Heart left ventricle (tissue), 13 donors: ENCODE measurements around the gene ERO1A.

Source experiments
- POLR2A ChIP-seq, 2 donors: fragments of 450-650 bp; IDR thresholded peaks; one replicate each; pipeline ENCODE4 v1.6.1; 2017; ENCODE audit warnings: antibody characterized with exemption in 2 of 2, mild to moderate bottlenecking in 2 of 2, moderate library complexity in 2 of 2
- TF ChIP-seq, protein P1 (sequence below), 12 donors: fragments of 200-600 bp; sonication (generic) in 4 of 12; IDR thresholded peaks; one replicate each; pipeline versions ENCODE4 v1.5.0 to v1.8.0; 2018 to 2022; ENCODE audit warnings: antibody characterized with exemption in 12 of 12, mild to moderate bottlenecking in 5 of 12
- donor health status: ischemic (EF 13 %, LVEDD 7.1; RV severe dilation, severe dysfunction).
- donor health status: DM: no; HTN: yes; CAD: no.
- donor health status: DM: no; HTN: no; CAD: no.
- donor health status: ischemic (EF 25% LVEDD 6.9; RV normal size, moderate dysfunction).
- donor health status: ischemic (EF 25% LVEDD 5.7; RV mildly dilated, moderate dysfunction).
- donor health status: ischemic (EF 35%, LVEDD 5.7; RV mildly dilated, moderate dysfunction).
- donor health status: nonischemic (EF 11% LVEDD 7.7; RV severe dilation, severe dysfunction).
- donor health status: DM: yes; HTN: yes; CAD: no.
- donor health status: PGD.
- donor health status: ischemic (EF 29% LVEDD 5.4; RV normal size, mild dysfunction).
- donor health status: nonischemic (EF 23%, LVEDD 6.1; RV moderate dilation, normal function).

DNA sequence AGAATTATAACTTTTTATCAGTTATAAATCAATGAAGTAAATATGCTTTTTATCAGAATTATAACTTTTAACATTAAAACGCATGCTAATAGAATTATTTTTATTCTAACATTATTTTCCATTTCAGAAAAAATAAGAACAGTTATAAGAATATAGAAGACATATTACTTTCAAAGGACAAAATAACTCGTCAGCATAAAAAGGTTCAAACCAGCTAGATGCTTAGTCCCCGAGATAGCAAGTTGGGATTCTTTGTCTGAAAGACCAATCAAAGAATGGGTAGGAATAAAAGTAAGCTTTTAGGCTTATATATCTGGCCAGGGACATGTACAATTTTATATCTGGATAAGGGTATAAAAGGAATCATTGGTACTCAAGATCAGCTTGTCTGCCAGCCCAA, 76.8 kb downstream of the ERO1A start:
- TF ChIP-seq, protein P1, sequence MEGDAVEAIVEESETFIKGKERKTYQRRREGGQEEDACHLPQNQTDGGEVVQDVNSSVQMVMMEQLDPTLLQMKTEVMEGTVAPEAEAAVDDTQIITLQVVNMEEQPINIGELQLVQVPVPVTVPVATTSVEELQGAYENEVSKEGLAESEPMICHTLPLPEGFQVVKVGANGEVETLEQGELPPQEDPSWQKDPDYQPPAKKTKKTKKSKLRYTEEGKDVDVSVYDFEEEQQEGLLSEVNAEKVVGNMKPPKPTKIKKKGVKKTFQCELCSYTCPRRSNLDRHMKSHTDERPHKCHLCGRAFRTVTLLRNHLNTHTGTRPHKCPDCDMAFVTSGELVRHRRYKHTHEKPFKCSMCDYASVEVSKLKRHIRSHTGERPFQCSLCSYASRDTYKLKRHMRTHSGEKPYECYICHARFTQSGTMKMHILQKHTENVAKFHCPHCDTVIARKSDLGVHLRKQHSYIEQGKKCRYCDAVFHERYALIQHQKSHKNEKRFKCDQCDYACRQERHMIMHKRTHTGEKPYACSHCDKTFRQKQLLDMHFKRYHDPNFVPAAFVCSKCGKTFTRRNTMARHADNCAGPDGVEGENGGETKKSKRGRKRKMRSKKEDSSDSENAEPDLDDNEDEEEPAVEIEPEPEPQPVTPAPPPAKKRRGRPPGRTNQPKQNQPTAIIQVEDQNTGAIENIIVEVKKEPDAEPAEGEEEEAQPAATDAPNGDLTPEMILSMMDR (IDR thresholded peaks at IDR 0.05): no peak
- TF ChIP-seq POLR2A (IDR thresholded peaks at IDR 0.05): no peak
